Panc1 (cell line): Measurements from ENCODE around the gene XYLT1. TPM values are rescaled to one million over a fixed set of nuclear protein-coding genes. Genes with fewer than 3 reads are reported as not detected.

Experiments
- ATAC-seq: fragments of 200-7000 bp; cut with Tn5 transposase; 2 replicates; pipeline ENCODE4 v1.9.1; 2020; ENCODE audit warnings: mild to moderate bottlenecking, moderate library complexity
- BruUV-seq: library from RNA; stranded (reverse); fragments of 400-500 nt; replicated peaks from 2 replicates; lab custom pipeline; 2021; lab: Mats Ljungman, UMichigan
- CTCF ChIA-PET: fragments of 300-600 bp; sonication (Branson Sonifier 250); formaldehyde crosslinking; loops from one replicate; lab custom pipeline; 2022; ENCODE audit warnings: antibody characterized with exemption; lab: Charles Lee
- POLR2A ChIA-PET: fragments of 300-600 bp; sonication (Branson Sonifier 250); formaldehyde crosslinking; loops from one replicate; lab custom pipeline; 2022; ENCODE audit warnings: antibody characterized with exemption; lab: Charles Lee
- DNase-seq: peaks from one replicate; pipeline ENCODE4 v3.0.0-alpha.2; 2010; ENCODE audit warnings: low read depth, low spot score
- H3K27ac ChIP-seq: 2 replicates; pipeline ENCODE4 v1.5.1; 2011; ENCODE audit warnings: mild to moderate bottlenecking, low read length, inconsistent platforms
- H3K27me3 ChIP-seq: fragments of 200-500 bp; sonication (Bioruptor generic); 2 replicates; pipeline ENCODE4 v1.6.0; 2014; ENCODE audit warnings: low read length, inconsistent platforms; ENCODE audit not compliant: control insufficient read depth, insufficient read depth
- H3K36me3 ChIP-seq: fragments of 200-500 bp; sonication (Bioruptor generic); 2 replicates; pipeline ENCODE4 v1.5.1; 2014; ENCODE audit warnings: inconsistent platforms, mild to moderate bottlenecking, low read length, moderate library complexity; ENCODE audit not compliant: control insufficient read depth, insufficient read depth
- H3K4me1 ChIP-seq: 2 replicates; pipeline ENCODE4 v1.5.1; 2011; ENCODE audit warnings: inconsistent platforms, mild to moderate bottlenecking, low read length, moderate library complexity; ENCODE audit not compliant: control insufficient read depth, insufficient read depth
- H3K4me3 ChIP-seq, 2 experiments: 2 replicates each; pipeline ENCODE4 v1.5.1; 2011 to 2012; ENCODE audit warnings: low read depth in 2 of 2, low read length in 2 of 2, mild to moderate bottlenecking in 2 of 2, inconsistent platforms in 1 of 2, moderate library complexity in 1 of 2
- H3K9me3 ChIP-seq: fragments of 200-500 bp; sonication (Bioruptor generic); 2 replicates; pipeline ENCODE4 v1.5.1; 2014; ENCODE audit warnings: low read depth, mild to moderate bottlenecking, inconsistent platforms, low read length, moderate library complexity; ENCODE audit not compliant: control insufficient read depth, insufficient read depth
- POLR2AphosphoS5 ChIP-seq: IDR thresholded peaks from 2 replicates; pipeline ENCODE4 v1.6.1; 2012; ENCODE audit warnings: mild to moderate bottlenecking, low read depth, low read length, moderate library complexity
- REST ChIP-seq, 2 experiments: IDR thresholded peaks; 2 replicates each; pipeline ENCODE4 v1.6.1; 2011 to 2012; ENCODE audit warnings: low read depth in 2 of 2, control low read depth in 1 of 2, low read length in 1 of 2, mild to moderate bottlenecking in 1 of 2, moderate library complexity in 1 of 2; ENCODE audit not compliant: insufficient read depth in 1 of 2
- SIN3A ChIP-seq: IDR thresholded peaks from 2 replicates; pipeline ENCODE4 v1.6.1; 2012; ENCODE audit warnings: low read depth, mild to moderate bottlenecking, low read length, moderate library complexity, borderline replicate concordance; ENCODE audit not compliant: insufficient read depth
- TCF7L2 ChIP-seq: IDR thresholded peaks from 2 replicates; pipeline ENCODE4 v1.6.1; 2011; ENCODE audit warnings: mild to moderate bottlenecking, low read depth, low read length, inconsistent platforms
- in situ Hi-C: cut with HindIII; loops from 2 replicates; pipeline ENCODE4 v1.10.0; 2016; ENCODE audit warnings: low sequenced_read_pairs, low pct_unique_long_range_greater_than_20kb
- intact Hi-C: fragments of 100-400 bp; cut with micrococcal nuclease; formaldehyde crosslinking; loops from one replicate; pipeline ENCODE4 v1.10.0; 2022; ENCODE audit not compliant: unreplicated experiment
- total RNA-seq: library from RNA; stranded (reverse); gene quantifications from one replicate; pipeline ENCODE4 v1.2.1, GENCODE V29; 2021; ENCODE audit not compliant: unreplicated experiment
- TF ChIP-seq, protein P1 (sequence below): fragments of 450-650 bp; IDR thresholded peaks from 2 replicates; pipeline ENCODE4 v1.5.1; 2017; ENCODE audit warnings: mild to moderate bottlenecking

The XYLT1 gene
- total RNA-seq, 1 experiment from 2014 or later, result 0.62 TPM

DNA sequence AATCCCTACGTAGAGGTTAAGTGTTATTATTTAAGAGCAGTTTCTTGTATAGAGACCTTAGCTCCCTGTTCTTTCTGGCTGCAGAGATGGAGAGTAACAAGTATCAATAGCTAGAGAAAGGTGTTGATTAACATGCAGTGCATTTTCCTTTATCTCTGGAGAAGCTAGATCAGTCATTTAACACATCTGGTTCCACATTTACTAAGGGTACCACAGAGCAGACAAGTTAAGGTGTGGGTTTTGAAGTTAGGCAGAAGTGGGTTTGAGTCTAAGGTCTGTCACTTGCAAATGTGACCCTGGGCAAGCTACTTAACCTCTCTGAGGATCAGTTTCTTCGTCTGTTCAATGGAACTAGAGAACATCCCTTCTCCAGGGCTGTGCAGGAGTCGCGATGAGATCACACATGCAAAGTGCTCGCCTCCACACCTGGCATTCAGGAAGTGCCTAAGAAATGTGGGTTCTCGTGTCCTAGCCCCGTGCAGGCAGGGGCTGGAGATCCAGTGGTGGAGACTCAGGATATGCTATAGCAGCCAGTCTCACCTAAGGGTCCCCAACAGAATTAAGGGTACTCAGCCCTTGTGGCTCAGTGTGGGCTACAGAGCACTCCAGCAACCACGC lies 224.4 kb downstream of the XYLT1 start:
- no peak for TF ChIP-seq REST (IDR thresholded peaks at IDR 0.05; ENCODE audit: insufficient read depth in 1 of 2, low read depth in 2 of 2, low read length in 1 of 2)
- no peak for TF ChIP-seq POLR2AphosphoS5
- no peak for TF ChIP-seq TCF7L2
- TF ChIP-seq SIN3A, result no peak
- TF ChIP-seq, protein P1, sequence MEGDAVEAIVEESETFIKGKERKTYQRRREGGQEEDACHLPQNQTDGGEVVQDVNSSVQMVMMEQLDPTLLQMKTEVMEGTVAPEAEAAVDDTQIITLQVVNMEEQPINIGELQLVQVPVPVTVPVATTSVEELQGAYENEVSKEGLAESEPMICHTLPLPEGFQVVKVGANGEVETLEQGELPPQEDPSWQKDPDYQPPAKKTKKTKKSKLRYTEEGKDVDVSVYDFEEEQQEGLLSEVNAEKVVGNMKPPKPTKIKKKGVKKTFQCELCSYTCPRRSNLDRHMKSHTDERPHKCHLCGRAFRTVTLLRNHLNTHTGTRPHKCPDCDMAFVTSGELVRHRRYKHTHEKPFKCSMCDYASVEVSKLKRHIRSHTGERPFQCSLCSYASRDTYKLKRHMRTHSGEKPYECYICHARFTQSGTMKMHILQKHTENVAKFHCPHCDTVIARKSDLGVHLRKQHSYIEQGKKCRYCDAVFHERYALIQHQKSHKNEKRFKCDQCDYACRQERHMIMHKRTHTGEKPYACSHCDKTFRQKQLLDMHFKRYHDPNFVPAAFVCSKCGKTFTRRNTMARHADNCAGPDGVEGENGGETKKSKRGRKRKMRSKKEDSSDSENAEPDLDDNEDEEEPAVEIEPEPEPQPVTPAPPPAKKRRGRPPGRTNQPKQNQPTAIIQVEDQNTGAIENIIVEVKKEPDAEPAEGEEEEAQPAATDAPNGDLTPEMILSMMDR, result no peak
- Histone ChIP-seq H3K27me3 (peaks cover 2% of the 10 kb centered on the region; the same call in 1 of the 2 replicates), H3K27ac (no peak overlapping the region), H3K4me3 (no peak overlapping the region), H3K9me3 (no peaks in the 10 kb centered on the region), H3K4me1 (no peaks in the 10 kb centered on the region), H3K36me3 (no peaks in the 10 kb centered on the region)
- no peak for ATAC-seq
- in situ Hi-C loops (no loop called here), intact Hi-C loops (no loop called here)
- DNase-seq, result no peak
- BruUV-seq, result no TSS peak
- POLR2A ChIA-PET, result no interaction called here
- CTCF ChIA-PET, result no interaction called here

DNA sequence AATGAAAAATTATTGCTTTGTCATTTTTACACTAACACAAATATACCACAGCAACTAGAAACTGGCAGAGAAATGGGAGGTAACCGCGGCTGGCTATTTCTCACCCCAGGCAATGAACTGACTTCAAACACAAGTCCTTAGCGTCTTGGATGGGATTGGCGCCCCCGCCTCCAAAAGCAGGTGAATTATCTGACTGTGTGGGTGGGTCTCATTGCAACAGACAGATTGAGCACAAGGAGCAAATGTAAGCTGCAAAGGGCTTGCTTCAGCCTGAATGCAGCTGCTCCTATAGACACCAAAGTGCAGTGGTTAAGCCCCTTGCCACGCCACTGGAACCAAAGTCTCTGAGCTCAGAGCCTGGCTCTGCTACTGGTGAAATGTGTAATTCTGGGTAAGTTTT lies 225.0 kb downstream of the XYLT1 start:
- no peaks in the 10 kb centered on the region for H3K9me3 ChIP-seq
- intact Hi-C loops, result no loop called here
- in situ Hi-C loops, result no loop called here
- H3K27ac ChIP-seq, result no peak overlapping the region
- no peak overlapping the region for H3K4me3 ChIP-seq
- ChIA-PET CTCF (no interaction called here), POLR2A (no interaction called here)
- H3K27me3 ChIP-seq, result peaks cover 2% of the 10 kb centered on the region; the same call in 1 of the 2 replicates
- no peaks in the 10 kb centered on the region for H3K36me3 ChIP-seq
- DNase-seq, result no peak
- H3K4me1 ChIP-seq, result no peaks in the 10 kb centered on the region
- TF ChIP-seq, protein P1, result no peak
- TF ChIP-seq REST (IDR thresholded peaks at IDR 0.05; ENCODE audit: insufficient read depth in 1 of 2, low read depth in 2 of 2, low read length in 1 of 2) (no peak), POLR2AphosphoS5 (no peak), SIN3A (no peak), TCF7L2 (no peak)
- no peak for ATAC-seq
- BruUV-seq, result no TSS peak
